Endothelial cell (in vitro differentiated cells): ENCODE results near the gene NAV2. TPM values are rescaled to one million over a fixed set of nuclear protein-coding genes. Genes with fewer than 3 reads are reported as not detected.

Experiments used
- DNase-seq: peaks from one replicate; pipeline ENCODE4 v3.0.0; 2021; ENCODE audit warnings: low spot score
- H3K27ac Mint-ChIP-seq: one replicate; pipeline ENCODE4 v1.8.0; 2021; ENCODE audit warnings: mixed read lengths, inconsistent platforms; ENCODE audit not compliant: unreplicated experiment
- H3K27me3 Mint-ChIP-seq: one replicate; pipeline ENCODE4 v1.8.0; 2021; ENCODE audit warnings: mild to moderate bottlenecking, moderate library complexity, mixed read lengths, inconsistent platforms; ENCODE audit not compliant: unreplicated experiment
- H3K36me3 Mint-ChIP-seq: one replicate; pipeline ENCODE4 v1.8.0; 2021; ENCODE audit warnings: mild to moderate bottlenecking, low read depth, mixed read lengths, inconsistent platforms; ENCODE audit not compliant: unreplicated experiment
- H3K4me1 Mint-ChIP-seq: one replicate; pipeline ENCODE4 v1.8.0; 2021; ENCODE audit warnings: mild to moderate bottlenecking, mixed read lengths, inconsistent platforms; ENCODE audit not compliant: unreplicated experiment
- H3K4me3 Mint-ChIP-seq: one replicate; pipeline ENCODE4 v1.8.0; 2021; ENCODE audit warnings: mild to moderate bottlenecking, mixed read lengths, inconsistent platforms; ENCODE audit not compliant: unreplicated experiment
- H3K9me3 Mint-ChIP-seq: one replicate; pipeline ENCODE4 v1.8.0; 2021; ENCODE audit warnings: mixed read lengths, inconsistent platforms; ENCODE audit not compliant: unreplicated experiment
- CTCF ChIP-seq: fragments of 200-600 bp; sonication (generic); IDR thresholded peaks from one replicate; pipeline ENCODE4 v1.5.0; 2021; ENCODE audit warnings: antibody characterized with exemption; ENCODE audit not compliant: unreplicated experiment
- total RNA-seq: library from RNA; stranded (reverse); fragmentation: NEBNext Ultra II Directional; extraction: Animal tissue kit (Norgen Biotek cat#: 25700); gene quantifications from one replicate; pipeline ENCODE4 v1.2.1, GENCODE V29; 2021; ENCODE audit not compliant: unreplicated experiment

NAV2 gene
- total RNA-seq, 1 donor from 2014 or later, result 15.6 TPM

DNA sequence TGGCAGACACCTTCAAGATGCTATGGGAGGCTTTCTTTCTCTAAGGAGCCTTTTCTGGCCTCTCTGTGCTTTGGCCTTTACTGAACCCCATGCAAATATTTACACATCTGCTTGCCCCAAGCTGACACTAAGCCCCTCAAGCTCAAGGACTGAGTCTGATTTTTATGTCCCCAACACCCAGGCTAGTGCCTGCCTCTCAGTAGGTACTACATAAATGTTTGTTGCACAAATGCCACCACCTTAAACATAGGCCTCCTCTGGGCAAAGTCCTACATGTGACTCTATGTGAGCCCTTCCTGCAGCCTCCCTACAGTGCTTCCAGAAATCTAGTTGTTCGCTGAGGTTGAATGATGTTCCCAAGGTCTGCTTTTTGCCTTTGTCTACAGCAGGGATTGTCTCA is 260.0 kb downstream of the NAV2 start:
- Mint-ChIP-seq H3K4me1 (peaks cover 2% of the 10 kb centered on the region), H3K36me3 (no peaks in the 10 kb centered on the region), H3K9me3 (no peaks in the 10 kb centered on the region), H3K4me3 (no peak overlapping the region), H3K27ac (no peak overlapping the region), H3K27me3 (peaks cover 1% of the 10 kb centered on the region)
- TF ChIP-seq CTCF, result no peak
- no peak for DNase-seq

DNA sequence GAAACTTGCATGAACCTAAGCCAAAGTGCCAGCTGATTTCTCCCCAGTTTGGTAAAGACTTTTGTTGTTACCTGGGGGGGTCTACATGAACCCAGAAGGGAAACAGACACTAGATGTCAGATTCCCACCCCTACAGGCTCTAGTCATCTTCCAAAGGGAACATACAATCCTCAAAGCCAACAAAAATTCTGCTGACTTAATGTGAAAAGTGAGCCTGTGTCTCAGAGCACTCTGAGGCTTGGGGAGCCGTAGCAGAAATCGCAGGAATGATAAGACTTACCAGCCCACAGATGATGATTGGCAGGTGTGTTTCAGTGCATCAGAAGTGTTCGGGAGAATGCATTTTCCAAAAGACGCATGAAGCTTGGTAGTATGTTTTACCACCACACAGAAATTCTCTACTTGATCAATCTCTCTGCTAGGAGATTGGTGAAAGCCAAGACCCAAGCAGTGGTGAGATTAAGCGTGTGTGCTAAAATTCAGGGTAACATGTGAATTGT is 260.5 kb downstream of the NAV2 start:
- Mint-ChIP-seq H3K4me1 (peaks cover 2% of the 10 kb centered on the region), H3K9me3 (no peaks in the 10 kb centered on the region), H3K27me3 (peaks cover 1% of the 10 kb centered on the region), H3K36me3 (no peaks in the 10 kb centered on the region), H3K27ac (no peak overlapping the region), H3K4me3 (no peak overlapping the region)
- TF ChIP-seq CTCF, result no peak
- DNase-seq, result no peak

- no peak for DNase-seq
- Mint-ChIP-seq H3K9me3 (no peaks in the 10 kb centered on the region), H3K27ac (no peak overlapping the region), H3K4me3 (no peak overlapping the region), H3K27me3 (peaks cover 1% of the 10 kb centered on the region), H3K36me3 (no peaks in the 10 kb centered on the region), H3K4me1 (peaks cover 2% of the 10 kb centered on the region)
- TF ChIP-seq CTCF, result no peak
Observed at GRCh38 chr11:19974886-19975285, 262.2 kb downstream of the NAV2 start.

DNA sequence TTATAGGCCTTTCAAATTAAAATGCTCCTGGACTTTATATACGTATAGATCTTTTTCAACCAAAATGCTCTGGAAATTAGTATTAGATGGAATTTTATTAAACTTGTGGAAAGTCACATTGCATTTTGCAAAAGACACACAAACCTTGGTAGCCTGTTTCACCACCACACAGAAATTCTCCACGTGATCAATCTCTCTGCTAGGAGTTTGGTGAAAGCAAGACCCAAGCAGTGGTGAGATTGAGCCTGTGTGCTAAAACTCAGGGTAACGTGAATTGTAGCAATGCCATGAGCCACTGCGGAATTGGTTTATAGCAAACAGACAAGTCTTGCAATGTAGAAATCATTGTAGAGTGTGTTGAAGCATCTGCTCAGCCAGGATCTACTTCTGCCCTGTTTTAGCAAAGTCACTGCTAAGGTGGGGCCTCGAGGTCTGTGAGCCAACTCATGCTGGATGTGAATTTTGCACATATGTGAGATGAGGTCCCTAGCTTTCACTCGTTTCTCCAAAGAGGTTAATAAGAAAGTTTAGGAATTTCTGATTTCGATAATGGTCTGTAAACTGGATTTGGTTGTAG is 262.9 kb downstream of the NAV2 start:
- Mint-ChIP-seq H3K4me3 (no peak overlapping the region), H3K36me3 (no peaks in the 10 kb centered on the region), H3K27me3 (peaks cover 1% of the 10 kb centered on the region), H3K9me3 (no peaks in the 10 kb centered on the region), H3K4me1 (peaks cover 2% of the 10 kb centered on the region), H3K27ac (no peak overlapping the region)
- no peak for DNase-seq
- TF ChIP-seq CTCF, result no peak

DNA sequence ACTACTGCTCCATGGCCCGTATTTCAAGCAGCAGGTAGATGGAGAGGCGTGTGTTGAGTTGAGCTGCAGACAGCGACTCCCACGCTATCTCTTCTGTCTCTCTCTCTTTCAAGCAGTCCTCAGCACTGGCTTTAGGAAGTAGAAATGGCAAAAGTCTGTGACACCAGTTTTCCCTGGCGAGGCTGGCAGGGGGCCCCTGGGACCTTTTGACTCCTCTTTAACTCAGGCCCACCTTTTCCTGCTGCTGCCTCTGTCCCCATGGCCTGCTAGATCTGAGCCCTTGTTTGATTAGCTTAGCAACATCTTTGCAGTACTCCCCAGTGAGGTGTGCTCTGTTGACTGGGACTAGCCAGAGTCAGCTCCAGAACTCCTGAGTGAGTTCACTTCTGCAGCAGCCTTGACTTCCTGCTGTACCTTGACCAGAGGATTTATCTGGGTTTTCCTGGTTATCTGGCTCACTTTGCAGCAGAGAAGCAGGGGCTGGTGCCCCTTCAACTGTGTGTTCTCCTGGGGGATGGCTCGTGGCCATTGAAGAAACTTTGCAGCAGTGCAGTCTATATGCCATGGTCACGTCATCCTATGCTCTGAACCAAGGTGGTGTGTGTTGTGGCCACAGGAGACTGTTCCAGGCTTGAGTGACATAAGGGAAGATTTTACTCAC is 263.8 kb downstream of the NAV2 start:
- H3K4me3 Mint-ChIP-seq, result no peak overlapping the region
- peaks cover 1% of the 10 kb centered on the region for H3K27me3 Mint-ChIP-seq
- H3K4me1 Mint-ChIP-seq, result peaks cover 2% of the 10 kb centered on the region
- DNase-seq, result no peak
- no peaks in the 10 kb centered on the region for H3K9me3 Mint-ChIP-seq
- TF ChIP-seq CTCF, result no peak
- no peak overlapping the region for H3K27ac Mint-ChIP-seq
- no peaks in the 10 kb centered on the region for H3K36me3 Mint-ChIP-seq
